Endothelial cell (in vitro differentiated cells): ENCODE measurements around the gene MYO3A. TPM values are rescaled to one million over a fixed set of nuclear protein-coding genes. Genes with fewer than 3 reads are reported as not detected.
"Not testable (repeated sequence)": the region's sequence is repeated elsewhere in the genome, so short reads cannot be mapped to it uniquely, and the experiment has no call there.

Experiments
- DNase-seq: peaks from one replicate; pipeline ENCODE4 v3.0.0; 2021; ENCODE audit warnings: low spot score
- H3K27ac Mint-ChIP-seq: one replicate; pipeline ENCODE4 v1.8.0; 2021; ENCODE audit warnings: mixed read lengths, inconsistent platforms; ENCODE audit not compliant: unreplicated experiment
- H3K27me3 Mint-ChIP-seq: one replicate; pipeline ENCODE4 v1.8.0; 2021; ENCODE audit warnings: mild to moderate bottlenecking, moderate library complexity, mixed read lengths, inconsistent platforms; ENCODE audit not compliant: unreplicated experiment
- H3K36me3 Mint-ChIP-seq: one replicate; pipeline ENCODE4 v1.8.0; 2021; ENCODE audit warnings: mild to moderate bottlenecking, low read depth, mixed read lengths, inconsistent platforms; ENCODE audit not compliant: unreplicated experiment
- H3K4me1 Mint-ChIP-seq: one replicate; pipeline ENCODE4 v1.8.0; 2021; ENCODE audit warnings: mild to moderate bottlenecking, mixed read lengths, inconsistent platforms; ENCODE audit not compliant: unreplicated experiment
- H3K4me3 Mint-ChIP-seq: one replicate; pipeline ENCODE4 v1.8.0; 2021; ENCODE audit warnings: mild to moderate bottlenecking, mixed read lengths, inconsistent platforms; ENCODE audit not compliant: unreplicated experiment
- H3K9me3 Mint-ChIP-seq: one replicate; pipeline ENCODE4 v1.8.0; 2021; ENCODE audit warnings: mixed read lengths, inconsistent platforms; ENCODE audit not compliant: unreplicated experiment
- total RNA-seq: library from RNA; stranded (reverse); fragmentation: NEBNext Ultra II Directional; extraction: Animal tissue kit (Norgen Biotek cat#: 25700); gene quantifications from one replicate; pipeline ENCODE4 v1.2.1, GENCODE V29; 2021; ENCODE audit not compliant: unreplicated experiment
- TF ChIP-seq, protein P1 (sequence below): fragments of 200-600 bp; sonication (generic); IDR thresholded peaks from one replicate; pipeline ENCODE4 v1.5.0; 2021; ENCODE audit warnings: antibody characterized with exemption; ENCODE audit not compliant: unreplicated experiment

The MYO3A gene
- total RNA-seq, 1 donor from 2014 or later: 11.4 TPM

DNA sequence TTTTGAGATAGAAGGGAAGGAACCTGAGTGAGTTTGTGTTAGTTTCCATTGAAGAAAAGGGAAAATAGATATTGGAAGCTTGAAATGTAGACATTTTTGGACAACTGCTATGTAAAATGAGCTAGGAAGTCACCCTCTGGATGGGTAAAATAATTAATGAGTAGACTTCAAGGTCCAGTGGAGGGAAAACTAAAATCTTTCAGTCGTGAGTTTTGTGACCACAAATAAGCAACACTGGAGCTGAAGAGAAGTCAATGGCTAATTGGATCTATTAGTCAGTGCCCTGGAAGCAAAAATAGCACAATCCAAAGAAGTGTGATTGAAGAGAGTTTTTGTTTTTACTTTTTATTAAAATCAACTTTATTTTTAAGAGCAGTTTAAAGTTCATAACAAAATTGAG, 123.4 kb downstream of the MYO3A start:
- H3K4me3 Mint-ChIP-seq: no peak overlapping the region
- H3K27ac Mint-ChIP-seq: no peak overlapping the region
- no peak for DNase-seq
- no peaks in the 10 kb centered on the region for H3K36me3 Mint-ChIP-seq
- TF ChIP-seq, protein P1, sequence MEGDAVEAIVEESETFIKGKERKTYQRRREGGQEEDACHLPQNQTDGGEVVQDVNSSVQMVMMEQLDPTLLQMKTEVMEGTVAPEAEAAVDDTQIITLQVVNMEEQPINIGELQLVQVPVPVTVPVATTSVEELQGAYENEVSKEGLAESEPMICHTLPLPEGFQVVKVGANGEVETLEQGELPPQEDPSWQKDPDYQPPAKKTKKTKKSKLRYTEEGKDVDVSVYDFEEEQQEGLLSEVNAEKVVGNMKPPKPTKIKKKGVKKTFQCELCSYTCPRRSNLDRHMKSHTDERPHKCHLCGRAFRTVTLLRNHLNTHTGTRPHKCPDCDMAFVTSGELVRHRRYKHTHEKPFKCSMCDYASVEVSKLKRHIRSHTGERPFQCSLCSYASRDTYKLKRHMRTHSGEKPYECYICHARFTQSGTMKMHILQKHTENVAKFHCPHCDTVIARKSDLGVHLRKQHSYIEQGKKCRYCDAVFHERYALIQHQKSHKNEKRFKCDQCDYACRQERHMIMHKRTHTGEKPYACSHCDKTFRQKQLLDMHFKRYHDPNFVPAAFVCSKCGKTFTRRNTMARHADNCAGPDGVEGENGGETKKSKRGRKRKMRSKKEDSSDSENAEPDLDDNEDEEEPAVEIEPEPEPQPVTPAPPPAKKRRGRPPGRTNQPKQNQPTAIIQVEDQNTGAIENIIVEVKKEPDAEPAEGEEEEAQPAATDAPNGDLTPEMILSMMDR: no peak
- H3K27me3 Mint-ChIP-seq: no peaks in the 10 kb centered on the region
- H3K4me1 Mint-ChIP-seq: peaks cover 4% of the 10 kb centered on the region
- H3K9me3 Mint-ChIP-seq: no peaks in the 10 kb centered on the region

- DNase-seq: no peak
- no peak overlapping the region for H3K4me3 Mint-ChIP-seq
- no peaks in the 10 kb centered on the region for H3K9me3 Mint-ChIP-seq
- H3K27ac Mint-ChIP-seq: no peak overlapping the region
- TF ChIP-seq, protein P1: no peak
- H3K4me1 Mint-ChIP-seq: peaks cover 4% of the 10 kb centered on the region
- H3K36me3 Mint-ChIP-seq: no peaks in the 10 kb centered on the region
- H3K27me3 Mint-ChIP-seq: no peaks in the 10 kb centered on the region
These were observed 130.1 kb downstream of the MYO3A start for GRCh38 chr10:26064106-26064505.

DNA sequence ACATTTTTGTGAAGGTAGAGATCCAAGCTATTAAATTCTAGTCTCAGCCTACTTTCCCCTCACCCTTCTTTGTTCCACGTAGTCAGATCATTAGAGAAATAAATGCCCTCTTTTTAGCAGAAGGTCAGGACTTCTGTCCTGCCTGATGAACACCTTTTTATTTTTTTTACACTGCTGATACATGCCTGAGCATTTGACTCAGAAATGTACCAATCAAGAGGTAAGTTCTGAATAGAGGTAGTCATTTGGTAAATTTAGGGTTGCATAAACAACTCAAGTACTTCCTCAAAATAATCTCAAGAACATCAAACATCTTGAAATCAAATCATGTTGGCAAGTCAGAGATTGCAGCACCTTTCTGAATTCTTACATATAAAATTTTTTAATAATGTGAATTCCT, 133.7 kb downstream of the MYO3A start:
- Mint-ChIP-seq H3K36me3 (peaks cover 7% of the 10 kb centered on the region), H3K9me3 (no peaks in the 10 kb centered on the region), H3K4me1 (no peaks in the 10 kb centered on the region), H3K27me3 (no peaks in the 10 kb centered on the region), H3K4me3 (no peak overlapping the region), H3K27ac (no peak overlapping the region)
- no peak for DNase-seq
- TF ChIP-seq, protein P1: no peak

DNA sequence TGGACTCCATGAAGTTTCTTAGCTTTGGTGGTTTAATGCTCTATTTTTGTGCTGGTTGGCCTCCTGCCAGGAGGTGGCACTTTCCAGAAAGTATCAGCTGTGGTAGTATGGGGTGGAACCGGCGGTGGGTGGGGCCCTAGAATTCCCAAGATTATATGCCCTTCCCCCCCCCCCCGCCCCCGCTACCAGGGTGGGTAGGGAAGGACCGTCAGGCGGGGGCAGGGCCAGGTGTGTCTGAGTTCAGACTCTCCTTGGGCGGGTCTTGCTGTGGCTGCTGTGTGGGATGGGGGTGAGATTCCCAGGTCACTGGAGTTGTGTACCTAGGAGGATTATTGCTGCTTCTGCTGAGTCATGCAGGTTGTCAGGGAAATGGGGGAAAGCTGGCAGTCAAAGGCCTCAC, 146.9 kb downstream of the MYO3A start:
- not testable (repeated sequence) for H3K4me3 Mint-ChIP-seq, DNase-seq, H3K27ac Mint-ChIP-seq, H3K27me3 Mint-ChIP-seq, H3K9me3 Mint-ChIP-seq, H3K36me3 Mint-ChIP-seq, H3K4me1 Mint-ChIP-seq

- no peaks in the 10 kb centered on the region for H3K4me1 Mint-ChIP-seq
- no peaks in the 10 kb centered on the region for H3K36me3 Mint-ChIP-seq
- no peak overlapping the region for H3K4me3 Mint-ChIP-seq
- H3K9me3 Mint-ChIP-seq: no peaks in the 10 kb centered on the region
- no peaks in the 10 kb centered on the region for H3K27me3 Mint-ChIP-seq
- DNase-seq: no peak
- TF ChIP-seq, protein P1: no peak
- H3K27ac Mint-ChIP-seq: no peak overlapping the region
These were observed 147.4 kb downstream of the MYO3A start for GRCh38 chr10:26081459-26081858.

- TF ChIP-seq, protein P1: no peak
- no peaks in the 10 kb centered on the region for H3K36me3 Mint-ChIP-seq
- no peak overlapping the region for H3K27ac Mint-ChIP-seq
- H3K27me3 Mint-ChIP-seq: no peaks in the 10 kb centered on the region
- no peaks in the 10 kb centered on the region for H3K9me3 Mint-ChIP-seq
- H3K4me1 Mint-ChIP-seq: no peaks in the 10 kb centered on the region
- H3K4me3 Mint-ChIP-seq: no peak overlapping the region
- DNase-seq: no peak
These were observed 151.5 kb downstream of the MYO3A start for GRCh38 chr10:26085549-26085948.
